ENCODE measurements around the gene CTNND1. TPM values are rescaled to one million over a fixed set of nuclear protein-coding genes. Genes with fewer than 3 reads are reported as not detected.

CTNND1 gene
- total and polyA plus RNA-seq, 9 donors, result 40.3 to 153 (median 119) TPM

- DNase-seq, result no peak
- H3K4me1 ChIP-seq (ENCODE audit: insufficient read depth), result peaks cover 3% of the 10 kb centered on the region
- H3K27me3 ChIP-seq, result no peaks in the 10 kb centered on the region
- no peak overlapping the region for H3K27ac ChIP-seq
- TF ChIP-seq CTCF (IDR thresholded peaks at IDR 0.05) (no peak), EP300 (IDR thresholded peaks at IDR 0.05) (no peak), POLR2A (IDR thresholded peaks at IDR 0.05) (no peak)
- no peaks in the 10 kb centered on the region for H3K36me3 ChIP-seq
- intact Hi-C loops (cut with DNase I), result loop anchor here in 2 of 4 donors (5.0 to 10.0 kb wide), 2 partner anchors 39 to 46 kb away; partner anchors contain the start of genes BTBD18 (in 1 of the 2) and CTNND1 (in 1 of the 2)
- no peaks in the 10 kb centered on the region for H3K9me3 ChIP-seq
- H3K4me3 ChIP-seq, result no peak overlapping the region
Observed at GRCh38 chr11:57801183-57801485, 39.5 kb downstream of the CTNND1 start.

- no peak for DNase-seq
- TF ChIP-seq POLR2A (IDR thresholded peaks at IDR 0.05) (no peak), EP300 (IDR thresholded peaks at IDR 0.05) (no peak), CTCF (IDR thresholded peaks at IDR 0.05) (no peak)
- peaks cover 3% of the 10 kb centered on the region for H3K4me1 ChIP-seq (ENCODE audit: insufficient read depth)
- no peaks in the 10 kb centered on the region for H3K27me3 ChIP-seq
- H3K9me3 ChIP-seq, result no peaks in the 10 kb centered on the region
- H3K27ac ChIP-seq, result no peak overlapping the region
- no peak overlapping the region for H3K4me3 ChIP-seq
- H3K36me3 ChIP-seq, result no peaks in the 10 kb centered on the region
- intact Hi-C loops (cut with DNase I), result loop anchor here in 2 of 4 donors (5.0 to 10.0 kb wide), 2 partner anchors 40 to 48 kb away; partner anchors contain the start of genes BTBD18 (in 1 of the 2) and CTNND1 (in 1 of the 2)
- 16 to 32% (median 18%) methylated on average over 3 of the region's 3 CpGs for WGBS, 3 donors
Observed at GRCh38 chr11:57802411-57802810, 40.8 kb downstream of the CTNND1 start.

GRCh38 chr11:57804466-57804865 lies 42.9 kb downstream of the CTNND1 start:
- H3K36me3 ChIP-seq, result no peaks in the 10 kb centered on the region
- 50 to 78% (median 67%) methylated on average over 3 of the region's 3 CpGs for WGBS, 3 donors
- TF ChIP-seq CTCF (IDR thresholded peaks at IDR 0.05), result no peak
- TF ChIP-seq POLR2A (IDR thresholded peaks at IDR 0.05), result no peak
- DNase-seq, result no peak
- no peaks in the 10 kb centered on the region for H3K4me1 ChIP-seq (ENCODE audit: insufficient read depth)
- no peak overlapping the region for H3K4me3 ChIP-seq
- H3K27me3 ChIP-seq, result no peaks in the 10 kb centered on the region
- H3K9me3 ChIP-seq, result no peaks in the 10 kb centered on the region
- intact Hi-C loops (cut with DNase I), result loop anchor here in 2 of 4 donors (5.0 to 10.0 kb wide), 2 partner anchors 42 to 50 kb away; partner anchors contain the start of genes BTBD18 (in 1 of the 2) and CTNND1 (in 1 of the 2)
- no peak overlapping the region for H3K27ac ChIP-seq

GRCh38 chr11:57805780-57806179 lies 44.2 kb downstream of the CTNND1 start:
- no peaks in the 10 kb centered on the region for H3K27me3 ChIP-seq
- no peak for TF ChIP-seq POLR2A (IDR thresholded peaks at IDR 0.05)
- DNase-seq, result no peak
- H3K4me3 ChIP-seq, result no peak overlapping the region
- no peak overlapping the region for H3K27ac ChIP-seq
- no peaks in the 10 kb centered on the region for H3K9me3 ChIP-seq
- H3K4me1 ChIP-seq (ENCODE audit: insufficient read depth), result no peaks in the 10 kb centered on the region
- intact Hi-C loops (cut with DNase I), result loop anchor here in 1 of 4 donors (10.0 kb wide), 1 partner anchor 51 kb away; the partner anchor contains the start of gene BTBD18
- 68 to 86% (median 83%) methylated on average over 3 of the region's 3 CpGs for WGBS, 3 donors
- H3K36me3 ChIP-seq, result no peaks in the 10 kb centered on the region

- WGBS, 3 donors, result 90 to 93% (median 92%) methylated on average over 6 of the region's 6 CpGs
- H3K27ac ChIP-seq, result no peak overlapping the region
- intact Hi-C loops (cut with DNase I), result no loop called here
- no peak for DNase-seq
- H3K9me3 ChIP-seq, result no peaks in the 10 kb centered on the region
- no peak overlapping the region for H3K4me3 ChIP-seq
- no peaks in the 10 kb centered on the region for H3K27me3 ChIP-seq
- no peaks in the 10 kb centered on the region for H3K4me1 ChIP-seq (ENCODE audit: insufficient read depth)
- H3K36me3 ChIP-seq, result no peaks in the 10 kb centered on the region
- TF ChIP-seq EP300 (IDR thresholded peaks at IDR 0.05), result no peak
- no peak for TF ChIP-seq POLR2A (IDR thresholded peaks at IDR 0.05)
- TF ChIP-seq CTCF (IDR thresholded peaks at IDR 0.05), result no peak
Observed at GRCh38 chr11:57812634-57813033, 51.0 kb downstream of the CTNND1 start.

Measured in ovary (tissue), 9 donors.